NCI-H2107 (cell line): ENCODE measurements around the gene IVNS1ABP.
"Not testable (repeated sequence)": the region's sequence is repeated elsewhere in the genome, so short reads cannot be mapped to it uniquely, and the experiment has no call there.

Source experiments
- DNase-seq: peaks from one replicate; lab custom pipeline; 2025; lab: John Stamatoyannopoulos, UW

The IVNS1ABP gene

DNA sequence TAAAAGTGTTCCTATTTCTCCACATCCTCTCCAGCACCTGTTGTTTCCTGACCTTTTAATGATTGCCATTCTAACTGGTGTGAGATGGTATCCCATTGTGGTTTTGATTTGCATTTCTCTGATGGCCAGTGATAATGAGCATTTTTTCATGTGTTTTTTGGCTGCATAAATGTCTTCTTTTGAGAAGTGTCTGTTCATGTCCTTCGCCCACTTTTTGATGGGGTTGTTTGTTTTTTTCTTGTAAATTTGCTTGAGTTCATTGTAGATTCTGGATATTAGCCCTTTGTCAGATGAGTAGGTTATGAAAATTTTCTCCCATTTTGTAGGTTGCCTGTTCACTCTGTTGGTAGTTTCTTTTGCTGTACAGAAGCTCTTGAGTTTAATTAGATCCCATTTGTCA, 64.6 kb downstream of the IVNS1ABP start:
- not testable (repeated sequence) for DNase-seq

GRCh38 chr1:185251928-185252327, 65.1 kb downstream of the IVNS1ABP start:
- not testable (repeated sequence) for DNase-seq

DNA sequence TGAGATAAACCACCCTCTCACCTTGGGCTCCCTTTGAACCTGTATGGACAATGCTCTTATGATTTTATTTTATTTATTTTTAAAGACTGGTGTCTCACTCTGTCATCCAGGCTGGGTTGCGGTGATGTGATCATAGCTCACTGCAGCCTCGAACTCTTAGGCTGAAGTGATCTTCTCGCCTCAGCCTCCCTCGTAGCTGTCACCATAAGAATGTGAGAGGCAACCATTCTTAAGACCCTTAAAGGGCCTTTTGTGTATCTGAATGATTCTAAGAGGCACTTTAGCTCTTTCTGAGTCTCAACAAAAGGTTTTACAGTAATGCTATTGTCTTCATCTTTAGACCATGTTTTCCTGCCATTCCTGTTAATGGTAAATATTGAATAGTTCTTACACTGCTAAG, 67.0 kb downstream of the IVNS1ABP start:
- no peak for DNase-seq

- DNase-seq, result no peak
These were observed 67.5 kb downstream of the IVNS1ABP start for GRCh38 chr1:185249563-185249962.
